Progenitor cell of endocrine pancreas (in vitro differentiated cells): ENCODE measurements around the gene MAP2K3. TPM values are rescaled to one million over a fixed set of nuclear protein-coding genes. Genes with fewer than 3 reads are reported as not detected.

ENCODE experiments used
- DNase-seq: peaks from one replicate; pipeline ENCODE4 v3.0.0; 2021; ENCODE audit warnings: low spot score; ENCODE audit not compliant: unreplicated experiment
- H3K27ac Mint-ChIP-seq: 2 replicates; pipeline ENCODE4 v1.8.0; 2021; ENCODE audit warnings: mild to moderate bottlenecking, moderate library complexity, mixed read lengths
- H3K27me3 Mint-ChIP-seq: 2 replicates; pipeline ENCODE4 v1.8.0; 2021; ENCODE audit warnings: mixed read lengths
- H3K36me3 Mint-ChIP-seq: 2 replicates; pipeline ENCODE4 v1.8.0; 2022; ENCODE audit warnings: mixed read lengths; ENCODE audit not compliant: insufficient read depth
- H3K4me1 Mint-ChIP-seq: 2 replicates; pipeline ENCODE4 v1.8.0; 2021; ENCODE audit warnings: low read depth, mixed read lengths
- H3K4me3 Mint-ChIP-seq: 2 replicates; pipeline ENCODE4 v1.8.0; 2021; ENCODE audit warnings: low read depth, mild to moderate bottlenecking, moderate library complexity, mixed read lengths
- H3K9me3 Mint-ChIP-seq: 2 replicates; pipeline ENCODE4 v1.8.0; 2021; ENCODE audit warnings: low read depth, mixed read lengths
- CTCF ChIP-seq: fragments of 200-600 bp; sonication (generic); IDR thresholded peaks from one replicate; pipeline ENCODE4 v1.5.0; 2021; ENCODE audit warnings: antibody characterized with exemption, mild to moderate bottlenecking; ENCODE audit not compliant: unreplicated experiment
- total RNA-seq: library from RNA; stranded (reverse); gene quantifications from 2 replicates; pipeline ENCODE4 v1.2.1, GENCODE V29; 2021

Gene MAP2K3
- total RNA-seq, 1 donor from 2014 or later: 24.7 TPM

DNA sequence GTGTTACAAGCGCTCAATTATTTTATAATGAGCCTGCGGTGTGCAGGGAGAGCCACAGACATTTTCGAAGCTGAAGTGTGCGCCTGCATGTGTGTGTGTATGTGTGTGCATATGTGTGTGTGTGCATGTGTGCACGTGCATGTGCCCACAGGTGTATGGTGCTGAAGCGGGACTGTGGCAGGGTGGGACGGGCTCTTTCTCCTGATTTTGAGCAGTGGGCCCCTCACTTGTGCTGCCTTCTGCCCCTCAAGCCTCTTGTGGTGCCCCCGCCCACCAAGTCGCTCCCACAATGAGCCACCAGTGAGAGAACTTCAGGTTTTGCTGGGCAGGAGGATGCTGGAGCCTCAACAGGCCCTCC lies 75.0 kb downstream of the MAP2K3 start:
- Mint-ChIP-seq H3K9me3 (no peaks in the 10 kb centered on the region), H3K36me3 (no peaks in the 10 kb centered on the region), H3K4me3 (no peak overlapping the region), H3K4me1 (peaks cover 17% of the 10 kb centered on the region), H3K27me3 (peaks cover 18% of the 10 kb centered on the region), H3K27ac (no peak overlapping the region)
- no peak for DNase-seq
- TF ChIP-seq CTCF: no peak

DNA sequence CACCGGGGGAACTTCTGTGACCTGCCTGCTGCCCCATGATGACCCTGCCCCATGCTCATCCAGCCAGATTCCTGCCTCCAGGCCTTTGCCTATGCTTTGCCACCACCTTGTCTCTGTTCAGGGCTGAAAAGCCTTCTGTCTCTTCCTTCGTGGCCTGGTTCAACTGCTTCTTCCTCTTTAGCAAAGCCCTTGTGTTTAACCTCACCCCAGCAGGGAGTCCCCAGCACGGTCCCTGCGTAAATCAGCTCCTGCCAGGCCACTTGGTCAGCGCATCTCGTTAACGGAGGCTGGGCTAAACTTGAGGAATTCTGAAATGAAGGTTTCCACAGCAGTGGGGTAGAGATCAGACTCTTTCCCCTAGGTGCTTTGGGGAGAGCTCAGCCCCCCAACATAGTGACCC lies 75.5 kb downstream of the MAP2K3 start:
- Mint-ChIP-seq H3K27ac (no peak overlapping the region), H3K9me3 (no peaks in the 10 kb centered on the region), H3K36me3 (no peaks in the 10 kb centered on the region), H3K4me1 (peaks cover 17% of the 10 kb centered on the region), H3K4me3 (no peak overlapping the region), H3K27me3 (peaks cover 16% of the 10 kb centered on the region)
- no peak for TF ChIP-seq CTCF
- DNase-seq: no peak

- no peak overlapping the region for H3K27ac Mint-ChIP-seq
- TF ChIP-seq CTCF: no peak
- peaks cover 21% of the 10 kb centered on the region for H3K27me3 Mint-ChIP-seq
- H3K36me3 Mint-ChIP-seq: no peaks in the 10 kb centered on the region
- peaks cover 17% of the 10 kb centered on the region for H3K4me1 Mint-ChIP-seq
- H3K9me3 Mint-ChIP-seq: no peaks in the 10 kb centered on the region
- no peak for DNase-seq
- H3K4me3 Mint-ChIP-seq: no peak overlapping the region
Observed at GRCh38 chr17:21361020-21361809, 76.7 kb downstream of the MAP2K3 start.

DNA sequence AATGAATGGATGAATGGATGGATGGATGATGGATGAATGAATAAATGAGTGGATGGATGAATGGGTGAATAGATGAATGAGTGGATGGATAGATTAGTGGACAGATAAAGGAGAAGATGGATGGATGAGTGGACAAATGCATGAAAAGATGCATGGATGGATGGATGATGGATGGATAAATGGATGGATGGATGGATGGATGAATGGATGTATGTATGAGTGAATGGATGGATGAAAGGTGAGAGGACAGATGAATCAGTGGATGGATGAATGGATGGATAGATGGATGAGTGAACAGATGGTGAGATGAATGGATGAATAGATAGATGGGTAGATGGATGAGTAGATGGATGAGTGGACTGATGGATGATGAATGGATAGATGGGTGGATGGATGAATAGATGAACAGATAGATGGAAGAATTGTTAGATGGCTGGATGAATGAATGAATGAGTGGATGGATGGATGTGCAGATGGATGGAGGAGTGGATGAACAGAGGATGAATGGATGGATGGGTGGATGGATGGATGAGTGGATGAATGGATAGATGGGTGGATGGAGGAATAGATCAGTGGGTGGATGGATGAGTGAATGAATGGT lies 77.9 kb downstream of the MAP2K3 start:
- TF ChIP-seq CTCF: no peak
- Mint-ChIP-seq H3K4me3 (no peak overlapping the region), H3K9me3 (no peaks in the 10 kb centered on the region), H3K36me3 (no peaks in the 10 kb centered on the region), H3K27me3 (peaks cover 30% of the 10 kb centered on the region), H3K4me1 (peaks cover 13% of the 10 kb centered on the region), H3K27ac (no peak overlapping the region)
- DNase-seq: no peak

DNA sequence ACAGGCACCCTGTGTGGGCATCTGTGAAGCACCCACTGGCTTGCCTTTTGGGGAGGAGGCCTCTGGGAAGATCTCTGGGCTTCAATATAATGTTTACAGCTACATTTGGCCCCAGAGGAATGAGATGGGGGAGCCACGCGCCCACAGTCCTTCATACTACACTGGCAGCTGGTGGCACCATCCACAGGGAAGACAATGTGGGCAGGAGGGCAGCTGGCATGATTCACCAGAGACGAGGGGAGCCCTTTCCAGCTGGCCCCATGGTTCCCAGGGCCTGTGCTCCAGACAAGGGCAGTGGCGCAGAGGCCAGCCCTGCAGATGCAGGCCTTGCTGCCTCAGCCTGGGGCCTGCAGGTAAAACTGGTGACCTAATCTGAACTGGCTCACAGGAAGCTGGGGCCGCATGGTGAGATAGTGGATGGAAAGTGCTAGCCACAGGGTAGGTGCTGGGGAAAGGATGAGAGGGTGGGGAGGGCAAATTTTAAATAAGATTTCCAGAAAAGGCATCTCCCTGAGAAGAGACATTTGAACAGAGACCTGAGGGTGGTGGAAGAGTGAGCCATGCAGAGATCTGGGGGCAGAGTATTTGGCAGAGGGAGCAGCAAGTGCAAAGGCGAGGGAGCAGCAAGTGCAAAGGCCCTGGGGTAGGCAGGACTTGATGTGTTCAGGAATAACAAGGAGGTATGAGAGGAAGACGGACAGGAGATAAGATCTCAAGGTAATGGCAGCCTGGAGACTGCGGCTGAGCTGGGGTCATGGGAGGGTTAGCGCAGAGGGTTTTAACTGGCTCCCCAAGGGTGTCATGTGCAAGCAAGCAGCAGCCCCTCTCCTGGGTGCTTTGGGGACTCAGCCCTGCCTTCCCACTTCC lies 79.5 kb downstream of the MAP2K3 start:
- Mint-ChIP-seq H3K27me3 (peaks cover 38% of the 10 kb centered on the region), H3K9me3 (no peaks in the 10 kb centered on the region), H3K4me1 (peaks cover 3% of the 10 kb centered on the region), H3K36me3 (no peaks in the 10 kb centered on the region), H3K27ac (no peak overlapping the region), H3K4me3 (no peak overlapping the region)
- no peak for TF ChIP-seq CTCF
- DNase-seq: no peak
